Upper lobe of left lung (tissue), 6 donors: ENCODE data around the gene BANF1. TPM values are rescaled to one million over a fixed set of nuclear protein-coding genes. Genes with fewer than 3 reads are reported as not detected.

ENCODE experiments used
- ATAC-seq, 2 donors: fragments of 200-7000 bp; cut with Tn5 transposase; one replicate each; pipeline ENCODE4 v1.9.1; 2022; ENCODE audit warnings: mild to moderate bottlenecking in 2 of 2, moderate library complexity in 2 of 2; ENCODE audit not compliant: low FRiP score in 2 of 2
- DNase-seq, 2 donors: peaks; one replicate each; pipeline ENCODE4 v3.0.0-alpha.2; 2019 to 2020
- H3K27ac ChIP-seq, 4 donors: fragments of 200-600 bp; sonication (generic); one replicate each; pipeline ENCODE4 v1.5.1; 2016 to 2019
- H3K27me3 ChIP-seq, 4 donors: fragments of 200-600 bp; sonication (generic); one replicate each; pipeline ENCODE4 v1.5.1; 2017 to 2019
- H3K36me3 ChIP-seq, 4 donors: fragments of 200-600 bp; sonication (generic); one replicate each; pipeline ENCODE4 v1.5.1; 2016 to 2019
- H3K4me1 ChIP-seq, 4 donors: fragments of 200-600 bp; sonication (generic); one replicate each; pipeline ENCODE4 v1.5.1; 2018 to 2019
- H3K4me3 ChIP-seq, 4 donors: fragments of 200-600 bp; sonication (generic); one replicate each; pipeline ENCODE4 v1.5.1; 2017 to 2019; ENCODE audit warnings: mild to moderate bottlenecking in 2 of 4, moderate library complexity in 1 of 4
- H3K9me3 ChIP-seq, 4 donors: fragments of 200-600 bp; sonication (generic); one replicate each; pipeline ENCODE4 v1.5.1; 2018 to 2019
- EP300 ChIP-seq, 4 donors: sonication (generic); formaldehyde crosslinking; IDR thresholded peaks; one replicate each; pipeline ENCODE4 v1.5.1; 2017; ENCODE audit warnings: antibody characterized with exemption in 4 of 4, control low read depth in 2 of 4
- POLR2A ChIP-seq, 4 donors: fragments of 450-650 bp; IDR thresholded peaks; one replicate each; pipeline ENCODE4 v1.5.1; 2016 to 2017; ENCODE audit warnings: antibody characterized with exemption in 4 of 4, mild to moderate bottlenecking in 2 of 4
- POLR2AphosphoS5 ChIP-seq, 2 donors: sonication (generic); formaldehyde crosslinking; IDR thresholded peaks; one replicate each; pipeline ENCODE4 v1.5.1; 2017; ENCODE audit warnings: antibody characterized with exemption in 2 of 2
- WGBS, 2 donors: methylation state at CpG; one replicate each; pipeline ENCODE4 v1.1.5; 2017 to 2018; 5-methylcytosine and 5-hydroxymethylcytosine counted together
- total RNA-seq, 6 donors: library from RNA; depleted of rRNA in 4 of 6; stranded (reverse); fragments of >200 nt in 4 of 6; gene quantifications; one replicate each; pipeline versions ENCODE4 v1.1.0 to v1.2.1, GENCODE V29; 2016 to 2021
- TF ChIP-seq, protein P1 (sequence below), 6 experiments: fragments of 450-650 bp in 4 of 6; fragments of 200-600 bp in 2 of 6; sonication (generic) in 2 of 6; IDR thresholded peaks; one replicate each; pipeline ENCODE4 v1.5.1; 2016 to 2019; ENCODE audit warnings: antibody characterized with exemption in 6 of 6
- donor health status: DM: no; HTN: no; CAD: no; lungs with moderate emphysema.
- donor health status: DM: no; HTN: yes; CAD: no; lungs with severe emphysema.

BANF1 gene
- total RNA-seq, 6 donors from 2014 or later, result 32.5 to 201 (median 53.8) TPM

- Histone ChIP-seq H3K4me3 (no peak within 1 kb of the TSS), H3K4me1 (peaks cover 22 to 38% (median 28%) of the 10 kb centered on the region in 4 donors), H3K27me3 (peaks cover 0 to 15% (median 7%) of the 10 kb centered on the region in 4 donors), H3K27ac (no peak within 1 kb of the TSS), H3K9me3 (no peaks in the 10 kb centered on the region), H3K36me3 (peaks cover 0 to under 1% (median 0%) of the 10 kb centered on the region in 4 donors)
- DNase-seq, result peak in 1 of 2 donors; percentile 82
- TF ChIP-seq POLR2A (IDR thresholded peaks at IDR 0.05), result no peak
- TF ChIP-seq EP300 (IDR thresholded peaks at IDR 0.05), result no peak
- WGBS, 2 donors, result 25 to 36% methylated on average over 9 to 15 of the region's 39 CpGs
- no peak for ATAC-seq
These were observed 46.4 kb downstream of the BANF1 start, which contains the start of gene GAL3ST3 for GRCh38 chr11:66048547-66049323. Gene GAL3ST3 (minus strand): TSS chr11:66049161. CDS start chr11:66045415, 3,746 bp downstream.

DNA sequence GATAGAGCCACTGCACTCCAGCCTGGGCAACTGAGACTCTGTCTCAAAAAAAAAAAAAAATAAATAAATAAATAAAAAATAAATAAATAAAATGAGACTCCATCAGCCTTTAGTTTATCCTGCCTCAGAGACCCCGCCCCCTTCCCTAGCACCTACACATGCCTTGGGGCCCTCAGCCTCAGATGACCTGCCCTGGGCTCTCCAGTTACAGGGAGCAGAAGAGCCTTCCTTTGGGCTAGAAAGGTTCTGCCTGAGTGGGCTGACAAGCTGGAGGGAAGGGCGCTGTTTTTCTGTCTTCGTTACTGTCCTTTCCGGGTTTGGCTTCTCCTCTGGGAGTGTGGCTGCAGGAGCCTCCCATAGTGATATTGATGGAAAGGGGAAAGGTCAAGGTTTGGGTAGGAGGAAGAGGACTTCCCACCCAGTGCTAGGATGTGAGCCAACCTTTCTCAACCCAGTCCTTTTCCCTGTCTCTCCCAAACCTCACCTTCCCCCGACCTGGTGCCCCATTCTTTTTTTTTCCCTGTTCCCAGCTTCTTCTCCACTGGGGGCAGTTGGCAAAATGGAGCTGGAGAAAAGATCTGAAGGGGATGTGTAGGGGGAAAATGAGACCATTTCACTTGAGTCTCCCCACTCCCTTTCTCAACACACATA is 48.4 kb downstream of the BANF1 start:
- Histone ChIP-seq H3K4me3 (no peak overlapping the region), H3K27ac (peak overlapping the region in 2 of 4 donors; percentile 92 to 93), H3K27me3 (peaks cover 0 to 15% (median 7%) of the 10 kb centered on the region in 4 donors), H3K36me3 (peaks cover 6 to 20% (median 18%) of the 10 kb centered on the region in 4 donors), H3K9me3 (no peaks in the 10 kb centered on the region), H3K4me1 (peaks cover 23 to 36% (median 25%) of the 10 kb centered on the region in 4 donors)
- WGBS, 2 donors, result 77 to 89% methylated on average over 5 of the region's 5 CpGs
- DNase-seq (no peak), ATAC-seq (no peak)
- TF ChIP-seq POLR2AphosphoS5 (IDR thresholded peaks at IDR 0.05) (no peak), POLR2A (IDR thresholded peaks at IDR 0.05) (no peak), EP300 (IDR thresholded peaks at IDR 0.05) (no peak)
- TF ChIP-seq, protein P1, sequence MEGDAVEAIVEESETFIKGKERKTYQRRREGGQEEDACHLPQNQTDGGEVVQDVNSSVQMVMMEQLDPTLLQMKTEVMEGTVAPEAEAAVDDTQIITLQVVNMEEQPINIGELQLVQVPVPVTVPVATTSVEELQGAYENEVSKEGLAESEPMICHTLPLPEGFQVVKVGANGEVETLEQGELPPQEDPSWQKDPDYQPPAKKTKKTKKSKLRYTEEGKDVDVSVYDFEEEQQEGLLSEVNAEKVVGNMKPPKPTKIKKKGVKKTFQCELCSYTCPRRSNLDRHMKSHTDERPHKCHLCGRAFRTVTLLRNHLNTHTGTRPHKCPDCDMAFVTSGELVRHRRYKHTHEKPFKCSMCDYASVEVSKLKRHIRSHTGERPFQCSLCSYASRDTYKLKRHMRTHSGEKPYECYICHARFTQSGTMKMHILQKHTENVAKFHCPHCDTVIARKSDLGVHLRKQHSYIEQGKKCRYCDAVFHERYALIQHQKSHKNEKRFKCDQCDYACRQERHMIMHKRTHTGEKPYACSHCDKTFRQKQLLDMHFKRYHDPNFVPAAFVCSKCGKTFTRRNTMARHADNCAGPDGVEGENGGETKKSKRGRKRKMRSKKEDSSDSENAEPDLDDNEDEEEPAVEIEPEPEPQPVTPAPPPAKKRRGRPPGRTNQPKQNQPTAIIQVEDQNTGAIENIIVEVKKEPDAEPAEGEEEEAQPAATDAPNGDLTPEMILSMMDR (IDR thresholded peaks at IDR 0.05), result no peak

- peak overlapping the region; percentile 84 to 93 (median 90) for H3K27ac ChIP-seq
- peaks cover 23 to 36% (median 25%) of the 10 kb centered on the region in 4 donors for H3K4me1 ChIP-seq
- TF ChIP-seq EP300 (IDR thresholded peaks at IDR 0.05), result no peak
- TF ChIP-seq POLR2A (IDR thresholded peaks at IDR 0.05), result no peak
- no peak for TF ChIP-seq POLR2AphosphoS5 (IDR thresholded peaks at IDR 0.05)
- TF ChIP-seq, protein P1 (IDR thresholded peaks at IDR 0.05), result no peak
- H3K9me3 ChIP-seq, result no peaks in the 10 kb centered on the region
- H3K27me3 ChIP-seq, result peaks cover 0 to 15% (median 7%) of the 10 kb centered on the region in 4 donors
- peaks cover 6 to 27% (median 24%) of the 10 kb centered on the region in 4 donors for H3K36me3 ChIP-seq
- H3K4me3 ChIP-seq, result peak overlapping the region; percentile 9 to 93 (median 84)
- WGBS, 2 donors, result 29% methylated on average over 12 of the region's 12 CpGs
- no peak for DNase-seq
- ATAC-seq, result no peak
These were observed 49.1 kb downstream of the BANF1 start for GRCh38 chr11:66051371-66051765.

DNA sequence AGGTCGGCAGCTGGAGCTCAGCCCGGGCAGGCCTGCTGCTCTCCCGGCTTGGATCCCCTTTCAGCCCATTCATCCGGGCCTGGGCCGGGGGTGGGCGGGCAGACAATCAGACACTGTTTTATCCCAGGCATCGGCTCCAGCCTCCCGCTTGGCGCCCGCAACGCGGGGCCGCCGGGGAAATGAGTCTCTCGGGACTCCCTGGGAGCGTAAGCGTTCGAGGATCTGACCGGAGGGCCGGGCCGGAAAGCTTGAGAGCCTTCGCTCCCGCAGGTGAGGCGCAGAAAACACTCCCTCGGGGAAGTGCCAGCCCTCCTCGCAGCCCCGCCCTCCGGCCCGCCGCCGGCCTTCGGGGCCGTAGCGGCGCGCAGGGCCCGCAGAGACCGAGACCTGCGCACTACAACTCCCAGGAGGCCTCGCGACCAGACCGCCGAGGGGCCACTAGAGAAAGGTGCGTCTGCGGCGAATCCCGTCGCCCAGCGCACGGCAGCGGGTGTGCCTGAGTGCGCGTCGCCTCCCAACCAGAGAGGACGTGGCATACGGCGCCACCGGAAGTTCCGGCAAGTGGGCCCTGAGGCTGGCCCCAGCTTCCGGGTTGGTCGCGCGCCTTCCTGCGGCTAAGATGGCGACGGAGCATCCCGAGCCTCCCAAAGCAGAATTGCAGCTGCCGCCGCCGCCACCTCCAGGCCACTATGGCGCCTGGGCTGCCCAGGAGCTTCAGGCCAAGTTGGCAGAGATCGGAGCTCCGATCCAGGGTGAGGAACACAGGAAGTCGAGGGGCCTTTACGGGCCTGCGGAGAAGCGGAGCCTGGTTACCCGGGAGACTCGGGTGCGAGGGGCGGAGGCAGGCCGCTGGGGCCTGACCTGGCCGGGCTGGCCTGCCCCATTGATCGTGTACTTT is 49.7 kb downstream of the BANF1 start, which contains the start of gene SF3B2:
Gene SF3B2, plus strand, starts transcription at position 599 of the 898 bp plus-strand sequence. Its CDS starts 21 bp downstream, at position 620.
- Histone ChIP-seq H3K4me3 (peak within 1 kb of the TSS; percentile 82 to 99 (median 90)), H3K4me1 (peaks cover 23 to 36% (median 25%) of the 10 kb centered on the region in 4 donors), H3K27me3 (peaks cover 0 to 15% (median 7%) of the 10 kb centered on the region in 4 donors), H3K9me3 (no peaks in the 10 kb centered on the region), H3K36me3 (peaks cover 12 to 33% (median 31%) of the 10 kb centered on the region in 4 donors), H3K27ac (peak within 1 kb of the TSS; percentile 84 to 93 (median 90))
- ATAC-seq (peak; percentile 99), DNase-seq (peak; percentile 97 to 100)
- peak in 1 of 4 donors; percentile 0 for TF ChIP-seq EP300 (IDR thresholded peaks at IDR 0.05)
- TF ChIP-seq POLR2AphosphoS5 (IDR thresholded peaks at IDR 0.05), result peak; percentile 90 to 94
- peak in 3 of 4 donors; percentile 28 to 80 (median 52) for TF ChIP-seq POLR2A (IDR thresholded peaks at IDR 0.05)
- TF ChIP-seq, protein P1 (IDR thresholded peaks at IDR 0.05), result peak in 2 of 6 experiments; percentile 9 to 48
- WGBS, 2 donors, result 0 to 1% methylated on average over 8 to 54 of the region's 84 CpGs
